ENCODE data around the gene TBC1D19.

Gene TBC1D19

GRCh38 chr4:26785810-26786209 is 201.9 kb downstream of the TBC1D19 start:
- DNase-seq: no peak

- DNase-seq: no peak
Observed at GRCh38 chr4:26786916-26787315, 203.0 kb downstream of the TBC1D19 start.

- no peak for DNase-seq
Observed at GRCh38 chr4:26787461-26788340, 203.8 kb downstream of the TBC1D19 start.

- DNase-seq: no peak
Observed at GRCh38 chr4:26788341-26788733, 204.5 kb downstream of the TBC1D19 start.

GRCh38 chr4:26789208-26789607 is 205.3 kb downstream of the TBC1D19 start:
- no peak for DNase-seq

GRCh38 chr4:26791346-26791745 is 207.5 kb downstream of the TBC1D19 start:
- no peak for DNase-seq

- no peak for DNase-seq
Observed at GRCh38 chr4:26792639-26793038, 208.8 kb downstream of the TBC1D19 start.

GRCh38 chr4:26793735-26794134 is 209.9 kb downstream of the TBC1D19 start:
- no peak for DNase-seq

GRCh38 chr4:26796081-26796480 is 212.2 kb downstream of the TBC1D19 start:
- DNase-seq: no peak

- DNase-seq: no peak
Observed at GRCh38 chr4:26802790-26803189, 218.9 kb downstream of the TBC1D19 start.

GRCh38 chr4:26803211-26803861 is 219.5 kb downstream of the TBC1D19 start:
- DNase-seq: no peak

GRCh38 chr4:26804451-26804850 is 220.6 kb downstream of the TBC1D19 start:
- DNase-seq: no peak

- DNase-seq: no peak
Observed at GRCh38 chr4:26804925-26805324, 221.0 kb downstream of the TBC1D19 start.

All from bone marrow (tissue), 2 donors.